Testis (tissue), 2 donors: ENCODE measurements around the gene PLCD1.

Experiments
- POLR2A ChIP-seq: fragments of 450-650 bp; IDR thresholded peaks from one replicate; pipeline ENCODE4 v1.6.1; 2017; ENCODE audit warnings: antibody characterized with exemption, mild to moderate bottlenecking, moderate library complexity
- TF ChIP-seq, protein P1 (sequence below), 3 experiments: fragments of 450-650 bp in 2 of 3; fragments of 200-600 bp in 1 of 3; sonication (generic) in 1 of 3; IDR thresholded peaks; one replicate each; pipeline ENCODE4 v1.5.1; 2016 to 2019; ENCODE audit warnings: antibody characterized with exemption in 3 of 3, mild to moderate bottlenecking in 2 of 3, moderate library complexity in 1 of 3

DNA sequence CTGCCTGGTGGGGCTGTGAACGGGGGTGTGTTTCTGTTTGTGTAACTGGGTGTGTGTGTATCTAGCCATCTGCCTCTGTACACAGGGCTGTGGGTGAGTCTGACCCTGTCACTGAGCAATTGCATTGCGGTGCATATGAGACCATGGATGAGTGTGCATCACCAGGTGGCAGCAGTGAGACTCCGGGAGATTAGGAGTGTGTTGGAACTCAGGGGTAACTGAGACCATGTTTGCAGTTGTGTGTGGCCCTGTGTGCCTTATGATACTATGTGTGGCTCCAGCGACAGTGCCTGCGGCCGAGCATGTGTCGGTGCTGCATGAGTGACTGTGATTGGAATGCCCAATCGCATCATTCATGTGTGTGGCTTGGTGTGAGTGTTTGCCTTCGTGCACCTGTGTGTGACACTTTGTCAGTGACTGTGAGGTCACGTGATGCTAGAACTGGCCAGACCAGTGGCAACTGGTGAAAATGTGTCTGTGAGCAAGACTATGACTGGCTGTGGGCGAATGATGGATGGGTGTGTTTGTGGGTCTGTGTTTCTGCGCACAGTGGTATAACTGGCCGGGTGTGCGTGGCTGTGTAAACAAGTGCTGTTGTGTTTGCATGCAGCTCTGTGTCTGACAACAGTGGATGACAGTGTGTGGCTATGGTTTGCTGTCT, 24.9 kb downstream of the PLCD1 start:
- TF ChIP-seq, protein P1, sequence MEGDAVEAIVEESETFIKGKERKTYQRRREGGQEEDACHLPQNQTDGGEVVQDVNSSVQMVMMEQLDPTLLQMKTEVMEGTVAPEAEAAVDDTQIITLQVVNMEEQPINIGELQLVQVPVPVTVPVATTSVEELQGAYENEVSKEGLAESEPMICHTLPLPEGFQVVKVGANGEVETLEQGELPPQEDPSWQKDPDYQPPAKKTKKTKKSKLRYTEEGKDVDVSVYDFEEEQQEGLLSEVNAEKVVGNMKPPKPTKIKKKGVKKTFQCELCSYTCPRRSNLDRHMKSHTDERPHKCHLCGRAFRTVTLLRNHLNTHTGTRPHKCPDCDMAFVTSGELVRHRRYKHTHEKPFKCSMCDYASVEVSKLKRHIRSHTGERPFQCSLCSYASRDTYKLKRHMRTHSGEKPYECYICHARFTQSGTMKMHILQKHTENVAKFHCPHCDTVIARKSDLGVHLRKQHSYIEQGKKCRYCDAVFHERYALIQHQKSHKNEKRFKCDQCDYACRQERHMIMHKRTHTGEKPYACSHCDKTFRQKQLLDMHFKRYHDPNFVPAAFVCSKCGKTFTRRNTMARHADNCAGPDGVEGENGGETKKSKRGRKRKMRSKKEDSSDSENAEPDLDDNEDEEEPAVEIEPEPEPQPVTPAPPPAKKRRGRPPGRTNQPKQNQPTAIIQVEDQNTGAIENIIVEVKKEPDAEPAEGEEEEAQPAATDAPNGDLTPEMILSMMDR (IDR thresholded peaks at IDR 0.05), result peak; percentile 42 to 48 (median 42)
- no peak for TF ChIP-seq POLR2A
